Measurements from ENCODE around the gene TMEM81. TPM values are rescaled to one million over a fixed set of nuclear protein-coding genes. Genes with fewer than 3 reads are reported as not detected.

Gene TMEM81
- polyA plus RNA-seq, 1 of the 3 experiments (the other 2 are of a cell fraction), result 1.8 TPM

GRCh38 chr1:205075642-205076155 is 8.6 kb downstream of the TMEM81 start:
- WGBS (ENCODE audit: low lambda C conversion rate), result 60% methylated on average over 7 of the region's 7 CpGs
- Histone ChIP-seq H4K20me1 (ENCODE audit: insufficient read depth) (no peaks in the 10 kb centered on the region), H3K4me2 (no peak overlapping the region), H2AFZ (ENCODE audit: low read depth) (no peak overlapping the region), H3K9ac (no peak overlapping the region), H3K4me1 (ENCODE audit: control insufficient read depth in 1 of 2, insufficient read depth in 2 of 2, low read depth in 1 of 2, low read length in 1 of 2) (no peaks in the 10 kb centered on the region; a peak in 1 of 4 replicates), H3K9me3 (no peaks in the 10 kb centered on the region), H3K36me3 (replicated peaks in 1 of 2; ENCODE audit: control insufficient read depth in 1 of 2, insufficient read depth in 2 of 2, low read length in 1 of 2) (peaks cover 0 to under 1% of the 10 kb centered on the region in 2 experiments), H3K27me3 (ENCODE audit: insufficient read depth) (no peaks in the 10 kb centered on the region), H3K27ac (ENCODE audit: low read depth in 2 of 2, low read length in 1 of 2) (no peak overlapping the region), H3K79me2 (ENCODE audit: insufficient read depth) (no peaks in the 10 kb centered on the region), H3K9me2 (no peaks in the 10 kb centered on the region), H3K4me3 (ENCODE audit: low read depth in 2 of 2, low read length in 1 of 2) (no peak overlapping the region; a peak in 1 of 4 replicates), H3F3A (replicated peaks; ENCODE audit: insufficient read depth) (no peaks in the 10 kb centered on the region)
- DNase-seq, result no peak
- TF ChIP-seq YY1 (IDR thresholded peaks at IDR 0.05; ENCODE audit: low read depth) (no peak), PBX3 (IDR thresholded peaks at IDR 0.05) (no peak), SIN3A (IDR thresholded peaks at IDR 0.05; ENCODE audit: borderline replicate concordance, low read depth, low read length) (no peak), NFIC (IDR thresholded peaks at IDR 0.05; ENCODE audit: borderline replicate concordance) (no peak), MEF2A (IDR thresholded peaks at IDR 0.05; ENCODE audit: borderline replicate concordance, low read depth) (no peak), RFX5 (IDR thresholded peaks at IDR 0.05; ENCODE audit: low read length) (no peak), EZH2phosphoT487 (IDR thresholded peaks at IDR 0.05; ENCODE audit: borderline replicate concordance, low read depth) (no peak), RXRA (IDR thresholded peaks at IDR 0.05; ENCODE audit: borderline replicate concordance, low read depth) (no peak)
- ChIA-PET POLR2A (no interaction called here), CTCF (interaction anchor here (0.8 to 6.2 kb wide), 7 partner anchors 14 to 268 kb away, joined by 3 to 58 read pairs (median 3); no protein-coding TSS in a partner anchor)

- Histone ChIP-seq H3F3A (replicated peaks; ENCODE audit: insufficient read depth) (no peaks in the 10 kb centered on the region), H3K9me2 (no peaks in the 10 kb centered on the region), H3K4me3 (ENCODE audit: low read depth in 2 of 2, low read length in 1 of 2) (no peak overlapping the region; a peak in 1 of 4 replicates), H3K4me2 (no peak overlapping the region), H3K36me3 (replicated peaks in 1 of 2; ENCODE audit: control insufficient read depth in 1 of 2, insufficient read depth in 2 of 2, low read length in 1 of 2) (no peaks in the 10 kb centered on the region), H3K79me2 (ENCODE audit: insufficient read depth) (no peaks in the 10 kb centered on the region), H3K27ac (ENCODE audit: low read depth in 2 of 2, low read length in 1 of 2) (no peak overlapping the region), H3K27me3 (ENCODE audit: insufficient read depth) (no peaks in the 10 kb centered on the region), H2AFZ (ENCODE audit: low read depth) (no peak overlapping the region), H4K20me1 (ENCODE audit: insufficient read depth) (no peaks in the 10 kb centered on the region), H3K9ac (no peak overlapping the region), H3K4me1 (ENCODE audit: control insufficient read depth in 1 of 2, insufficient read depth in 2 of 2, low read depth in 1 of 2, low read length in 1 of 2) (no peaks in the 10 kb centered on the region; a peak in 1 of 4 replicates), H3K9me3 (no peaks in the 10 kb centered on the region)
- no peak for TF ChIP-seq CTCF (IDR thresholded peaks at IDR 0.05)
- no peak for TF ChIP-seq RCOR1 (IDR thresholded peaks at IDR 0.05; ENCODE audit: low read length)
- no peak for TF ChIP-seq USF1 (IDR thresholded peaks at IDR 0.05; ENCODE audit: borderline replicate concordance, low read depth)
- no peak for TF ChIP-seq RAD21 (IDR thresholded peaks at IDR 0.05; ENCODE audit: low read length)
- no peak for TF ChIP-seq YY1 (IDR thresholded peaks at IDR 0.05; ENCODE audit: low read depth)
- no peak for TF ChIP-seq TCF12 (IDR thresholded peaks at IDR 0.05)
- TF ChIP-seq RXRA (IDR thresholded peaks at IDR 0.05; ENCODE audit: borderline replicate concordance, low read depth), result no peak
- DNase-seq, result no peak
- CTCF ChIA-PET, result interaction anchor here (1.4 to 6.2 kb wide), 4 partner anchors 13 to 199 kb away, joined by 3 to 58 read pairs (median 24); no protein-coding TSS in a partner anchor
- WGBS (ENCODE audit: low lambda C conversion rate), result 80% methylated on average over 7 of the region's 7 CpGs
- POLR2A ChIA-PET, result no interaction called here
These were observed 9.7 kb downstream of the TMEM81 start for GRCh38 chr1:205074513-205074912.

Measured in SK-N-SH (cell line).